ENCODE measurements around the gene TMX4.

TMX4 gene

GRCh38 chr20:8018958-8019245, 659 bp downstream of the TMX4 start:
- peak; percentile 74 to 92 for DNase-seq

GRCh38 chr20:8012724-8013123, 6.8 kb downstream of the TMX4 start:
- no peak for DNase-seq

GRCh38 chr20:8008733-8009132, 10.8 kb downstream of the TMX4 start:
- DNase-seq = no peak

GRCh38 chr20:8007490-8007889, 12.1 kb downstream of the TMX4 start:
- DNase-seq = no peak

GRCh38 chr20:8005575-8006366, 13.8 kb downstream of the TMX4 start:
- no peak for DNase-seq

GRCh38 chr20:8005033-8005432, 14.5 kb downstream of the TMX4 start:
- DNase-seq = no peak

GRCh38 chr20:8002056-8002455, 17.5 kb downstream of the TMX4 start:
- peak in 1 of 2 experiments; percentile 23 for DNase-seq

- no peak for DNase-seq
Measured at GRCh38 chr20:8000796-8001195, 18.8 kb downstream of the TMX4 start.

GRCh38 chr20:7996898-7997297, 22.7 kb downstream of the TMX4 start:
- DNase-seq = no peak

- no peak for DNase-seq
Measured at GRCh38 chr20:7994809-7995208, 24.8 kb downstream of the TMX4 start.

- no peak for DNase-seq
Measured at GRCh38 chr20:7993703-7994102, 25.9 kb downstream of the TMX4 start.

GRCh38 chr20:7993238-7993637, 26.3 kb downstream of the TMX4 start:
- DNase-seq = no peak

GRCh38 chr20:7990385-7990784, 29.2 kb downstream of the TMX4 start:
- no peak for DNase-seq

- no peak for DNase-seq
Measured at GRCh38 chr20:7989379-7989778, 30.2 kb downstream of the TMX4 start.

GRCh38 chr20:7985916-7986315, 33.6 kb downstream of the TMX4 start:
- no peak for DNase-seq

GRCh38 chr20:7984192-7984591, 35.4 kb downstream of the TMX4 start:
- DNase-seq = no peak

- no peak for DNase-seq
Measured at GRCh38 chr20:7981374-7981773, 38.2 kb downstream of the TMX4 start.

- DNase-seq = peak; percentile 27 to 51
Measured at GRCh38 chr20:7980332-7981046, 39.1 kb downstream of the TMX4 start.

- DNase-seq = no peak
Measured at GRCh38 chr20:7977709-7978108, 41.9 kb downstream of the TMX4 start.

GRCh38 chr20:7975851-7976414, 43.6 kb downstream of the TMX4 start:
- no peak for DNase-seq

- DNase-seq = no peak
Measured at GRCh38 chr20:7974785-7975435, 44.7 kb downstream of the TMX4 start.

GRCh38 chr20:7971536-7972280, 47.9 kb downstream of the TMX4 start:
- DNase-seq = no peak
